Fibroblast of skin of scalp (primary cell): ENCODE measurements around the gene ZNF133.
"Not testable (repeated sequence)": the region's sequence is repeated elsewhere in the genome, so short reads cannot be mapped to it uniquely, and the experiment has no call there.

Source experiments
- DNase-seq: peaks from one replicate; pipeline ENCODE4 v3.0.0-alpha.2; 2013

Gene ZNF133

GRCh38 chr20:18284805-18285533 is 3.4 kb upstream of the ZNF133 start:
- DNase-seq: no peak

GRCh38 chr20:18287546-18287914 is 797 bp upstream of the ZNF133 start:
- DNase-seq: peak; percentile 18

GRCh38 chr20:18288749-18289267 is 481 bp downstream of the ZNF133 start:
- DNase-seq: no peak

- no peak for DNase-seq
Measured at GRCh38 chr20:18289306-18289705, 979 bp downstream of the ZNF133 start.

GRCh38 chr20:18299364-18299763 is 11.0 kb downstream of the ZNF133 start:
- no peak for DNase-seq

GRCh38 chr20:18304618-18305017 is 16.3 kb downstream of the ZNF133 start:
- no peak for DNase-seq

GRCh38 chr20:18307301-18307700 is 19.0 kb downstream of the ZNF133 start:
- no peak for DNase-seq

- DNase-seq: no peak
Measured at GRCh38 chr20:18310051-18310450, 21.7 kb downstream of the ZNF133 start.

GRCh38 chr20:18310592-18310991 is 22.3 kb downstream of the ZNF133 start:
- DNase-seq: no peak

GRCh38 chr20:18312723-18313122 is 24.4 kb downstream of the ZNF133 start:
- DNase-seq: no peak

- no peak for DNase-seq
Measured at GRCh38 chr20:18313411-18313810, 25.1 kb downstream of the ZNF133 start.

GRCh38 chr20:18314786-18315406 is 26.6 kb downstream of the ZNF133 start:
- DNase-seq: peak; percentile 34

- no peak for DNase-seq
Measured at GRCh38 chr20:18316166-18316565, 27.8 kb downstream of the ZNF133 start.

- DNase-seq: no peak
Measured at GRCh38 chr20:18321316-18321715, 33.0 kb downstream of the ZNF133 start.

- no peak for DNase-seq
Measured at GRCh38 chr20:18321976-18322950, 33.9 kb downstream of the ZNF133 start.

- no peak for DNase-seq
Measured at GRCh38 chr20:18323705-18324104, 35.4 kb downstream of the ZNF133 start.

- DNase-seq: no peak
Measured at GRCh38 chr20:18324596-18325089, 36.3 kb downstream of the ZNF133 start.

- DNase-seq: no peak
Measured at GRCh38 chr20:18326990-18327389, 38.7 kb downstream of the ZNF133 start.

- DNase-seq: no peak
Measured at GRCh38 chr20:18331694-18332093, 43.4 kb downstream of the ZNF133 start.

GRCh38 chr20:18349749-18350148 is 61.4 kb downstream of the ZNF133 start:
- not testable (repeated sequence) for DNase-seq

- no peak for DNase-seq
Measured at GRCh38 chr20:18359854-18360253, 71.5 kb downstream of the ZNF133 start.

- DNase-seq: no peak
Measured at GRCh38 chr20:18360635-18361034, 72.3 kb downstream of the ZNF133 start.

GRCh38 chr20:18361678-18362077 is 73.4 kb downstream of the ZNF133 start:
- DNase-seq: no peak
